HepG2 (cell line): ENCODE measurements around the gene CDS1.

Experiments used
- HDAC2 ChIP-seq: sonication (generic); formaldehyde crosslinking; IDR thresholded peaks from 2 replicates; pipeline ENCODE4 v1.4.0; 2020; ENCODE audit warnings: missing genetic modification reagents
- MIXL1 ChIP-seq: IDR thresholded peaks from 2 replicates; pipeline ENCODE4 v1.6.1; 2016

DNA sequence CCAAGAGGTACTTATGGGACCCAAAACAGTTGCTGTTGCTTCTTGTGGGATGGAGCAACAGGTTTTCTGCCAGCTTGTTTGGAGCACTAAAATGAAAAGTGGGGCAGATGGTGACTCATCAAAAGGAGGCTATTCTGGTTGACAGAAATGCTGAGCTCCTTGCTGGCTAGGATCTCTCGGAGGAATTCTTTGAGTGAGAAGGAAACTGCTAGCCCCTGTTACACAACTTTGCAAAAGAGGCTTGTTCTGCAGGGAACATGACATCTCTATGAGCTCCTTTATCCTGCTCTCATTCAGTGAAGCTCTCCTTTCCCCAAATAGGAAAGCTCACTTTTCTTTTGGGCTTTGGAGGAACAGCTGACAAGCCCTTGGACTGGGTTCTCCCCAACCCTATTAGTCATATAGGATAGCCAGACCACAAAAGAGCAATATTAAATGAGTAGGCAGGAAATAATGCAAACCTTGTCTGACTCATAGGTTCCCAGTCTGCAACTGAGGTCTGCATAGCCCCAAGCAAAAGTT lies 108.3 kb downstream of the CDS1 start:
- TF ChIP-seq MIXL1 (CRISPR knock-in tag) (no peak), HDAC2 (CRISPR knock-in tag) (no peak)
